GM19463 (cell line): ENCODE data around the gene TMEM181.

ENCODE experiments used
- ATAC-seq: cut with Tn5 transposase; IDR thresholded peaks from one replicate; pipeline ENCODE4 v1.9.1; 2021; ENCODE audit warnings: mild to moderate bottlenecking, moderate library complexity; ENCODE audit not compliant: unreplicated experiment

TMEM181 gene

DNA sequence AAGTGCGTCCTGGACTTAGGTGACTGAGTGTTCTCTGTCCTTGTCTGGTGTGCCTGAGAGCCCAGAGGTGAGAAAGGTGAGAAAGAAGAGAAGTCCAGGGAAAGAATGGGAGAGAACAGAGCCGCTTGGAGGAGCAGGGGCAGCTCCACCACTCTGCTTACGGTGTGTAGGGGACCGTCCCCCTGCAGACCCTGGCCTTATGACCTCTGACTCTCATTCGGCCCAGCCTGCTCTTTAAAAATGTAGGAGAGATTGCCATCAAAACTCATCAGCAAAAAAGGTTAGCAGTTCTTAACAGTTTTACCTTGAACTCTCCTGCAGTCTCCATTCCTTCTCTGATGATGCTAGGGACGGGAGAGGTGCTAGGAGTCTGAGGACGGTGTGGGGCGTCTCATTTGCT is 2.0 kb downstream of the TMEM181 start:
- no peak for ATAC-seq

- ATAC-seq: no peak
Measured at GRCh38 chr6:158564243-158565121, 4.6 kb downstream of the TMEM181 start.

DNA sequence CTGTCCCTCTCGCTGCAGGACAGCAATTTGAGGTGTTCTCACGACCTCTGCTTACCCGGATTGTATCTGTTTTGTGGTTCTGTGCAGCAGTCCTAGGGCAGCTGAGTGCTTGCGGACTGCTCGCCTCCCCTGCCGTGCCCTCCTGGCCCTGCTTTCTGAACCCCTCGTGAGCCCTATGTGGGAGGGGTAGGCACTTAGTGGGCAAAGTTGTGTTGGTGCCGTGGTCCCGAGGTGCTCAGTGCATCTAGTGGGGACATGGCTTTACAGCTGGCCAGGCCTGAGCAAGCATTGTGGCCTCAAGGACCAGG is 5.2 kb downstream of the TMEM181 start:
- no peak for ATAC-seq

DNA sequence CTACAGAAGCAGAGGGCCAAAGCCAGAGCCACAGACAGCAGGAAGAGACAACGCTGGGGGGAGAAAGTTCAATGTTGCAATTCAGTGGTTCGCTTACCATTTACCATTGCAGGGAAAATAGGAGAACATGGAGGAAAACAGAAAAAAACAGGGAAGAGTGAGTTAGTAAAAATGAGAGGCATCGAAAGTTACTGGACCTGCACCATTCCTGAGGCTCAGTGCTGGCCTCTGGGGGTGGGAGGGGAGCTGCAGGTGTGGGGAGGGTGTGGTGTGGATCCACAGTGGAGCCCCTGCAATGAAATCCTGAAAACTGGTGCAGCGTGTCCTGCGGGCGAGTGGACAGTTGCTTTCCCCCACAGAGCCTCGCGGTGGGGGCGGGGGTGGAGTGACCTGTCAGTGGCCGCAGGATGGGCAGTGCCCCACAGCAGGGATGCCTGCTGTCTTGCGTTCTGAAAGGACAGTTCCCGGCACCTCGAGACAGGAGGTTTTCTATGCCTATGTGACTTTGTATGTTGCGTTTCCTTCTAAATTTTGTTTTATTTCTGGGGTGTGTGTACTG is 5.7 kb downstream of the TMEM181 start:
- ATAC-seq: no peak

DNA sequence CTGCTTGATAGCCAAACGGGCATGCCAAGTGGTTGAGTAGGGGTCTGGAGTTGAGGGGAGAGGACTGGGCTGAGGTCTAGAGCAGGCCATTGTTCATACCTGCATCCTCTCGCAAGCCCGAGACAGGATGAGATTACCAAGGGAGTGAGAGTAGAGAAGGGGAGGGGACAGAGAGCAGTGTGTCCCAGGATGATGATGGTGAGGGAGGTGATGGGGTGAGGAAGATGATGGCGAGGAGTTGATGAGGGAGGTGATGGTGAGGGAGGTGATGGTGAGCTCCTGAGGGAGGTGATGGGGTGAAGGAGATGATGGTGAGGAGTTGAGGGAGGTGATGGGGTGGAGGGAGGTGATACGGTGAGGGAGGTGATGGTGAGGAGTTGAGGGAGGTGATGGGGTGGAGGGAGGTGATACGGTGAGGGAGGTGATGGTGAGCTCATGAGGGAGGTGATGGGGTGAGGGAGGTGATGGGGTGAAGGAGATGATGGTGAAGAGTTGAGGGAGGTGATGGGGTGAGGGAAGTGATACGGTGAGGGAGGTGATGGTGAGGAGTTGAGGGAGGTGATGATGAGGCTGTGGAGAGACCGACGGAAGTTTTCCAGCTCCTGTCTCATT is 6.4 kb downstream of the TMEM181 start:
- ATAC-seq: no peak

DNA sequence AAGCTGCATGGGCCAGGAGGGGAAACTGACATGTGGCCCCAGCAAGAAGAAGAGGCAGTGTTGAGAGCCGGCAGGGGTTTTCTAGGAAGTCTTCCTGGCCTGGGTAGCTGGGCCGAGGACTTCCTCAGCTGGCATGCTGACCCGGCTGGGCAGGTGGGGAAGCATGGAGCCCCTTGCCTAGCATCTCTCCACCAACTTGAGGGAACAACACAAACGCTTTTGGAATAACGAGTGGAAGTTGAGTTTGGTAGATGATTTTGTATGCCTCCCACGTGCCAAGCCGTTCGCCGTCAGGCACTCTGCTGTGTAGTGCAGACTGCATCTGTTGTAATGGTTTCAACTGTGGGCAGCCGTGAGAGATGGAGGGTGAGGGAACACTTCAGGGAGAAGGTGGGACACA is 7.3 kb downstream of the TMEM181 start:
- ATAC-seq: no peak

DNA sequence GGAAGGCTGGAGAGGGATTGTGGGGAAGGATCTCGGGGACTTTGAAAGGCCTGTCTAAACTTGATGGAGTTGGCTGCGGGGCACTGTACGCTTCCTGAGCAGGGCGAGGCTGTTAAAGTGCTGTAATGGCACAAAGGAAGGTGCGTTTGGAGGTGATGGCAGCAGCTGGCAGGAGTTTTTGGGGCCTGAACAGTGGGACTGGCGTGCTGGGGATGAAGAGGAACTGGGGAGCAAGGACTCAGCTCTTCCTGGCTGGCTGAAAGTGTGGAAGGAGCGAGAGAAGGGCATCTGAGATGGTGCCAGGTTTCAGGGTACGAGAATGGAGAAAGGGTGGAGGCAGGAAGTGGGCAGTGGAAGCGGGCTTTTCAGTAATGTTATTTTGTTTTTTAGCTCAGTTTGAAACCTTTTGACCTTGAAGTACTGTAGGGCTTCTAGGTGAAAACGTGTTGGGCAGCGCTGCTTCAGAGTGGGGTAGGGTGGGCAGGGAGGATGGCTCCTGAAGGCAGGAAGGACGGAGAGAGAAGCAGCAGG is 8.0 kb downstream of the TMEM181 start:
- no peak for ATAC-seq

GRCh38 chr6:158568549-158568948 is 8.7 kb downstream of the TMEM181 start:
- ATAC-seq: no peak

- ATAC-seq: no peak
Measured at GRCh38 chr6:158569036-158569435, 9.1 kb downstream of the TMEM181 start.

GRCh38 chr6:158570681-158570962 is 10.7 kb downstream of the TMEM181 start:
- ATAC-seq: no peak

DNA sequence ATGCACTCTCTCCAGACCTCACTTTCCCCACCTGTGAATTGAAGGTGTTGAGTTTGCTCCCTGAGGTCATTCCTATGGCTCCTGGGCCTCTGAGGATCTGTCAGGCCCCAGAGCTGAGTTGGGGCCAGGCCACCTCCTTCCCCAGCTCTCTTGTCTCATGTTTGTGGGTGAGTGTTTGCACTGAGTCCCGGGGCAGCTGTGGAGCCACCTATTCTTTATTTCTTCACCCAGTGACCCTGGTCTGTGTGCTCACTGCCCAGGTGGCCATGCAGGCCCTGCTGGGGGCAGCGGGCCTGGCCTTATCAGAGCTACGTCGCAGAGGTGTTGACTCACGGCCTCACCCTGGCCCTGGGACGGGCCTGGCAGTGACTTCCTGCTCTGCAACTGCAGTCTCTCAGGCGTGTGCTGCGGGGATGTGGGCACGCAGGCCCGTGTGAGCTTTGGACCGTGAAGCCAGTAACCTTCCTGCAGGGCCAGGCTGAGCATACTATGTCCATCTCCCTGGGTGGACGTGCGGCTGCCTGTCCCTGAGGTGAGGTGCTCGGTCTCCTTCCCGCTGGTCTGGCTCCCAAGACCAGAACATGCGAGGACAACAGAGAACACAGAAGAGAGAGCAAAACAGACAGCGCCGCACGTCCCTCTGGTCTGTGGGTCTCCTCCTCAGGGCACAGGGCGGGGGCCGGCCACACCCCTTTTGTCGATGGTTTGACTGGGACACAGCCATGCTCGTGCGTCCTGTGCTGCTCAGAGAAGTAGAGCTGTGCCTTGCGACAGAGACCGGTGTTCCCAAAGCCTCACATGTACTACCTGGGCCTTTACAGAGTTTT is 12.1 kb downstream of the TMEM181 start:
- ATAC-seq: no peak

GRCh38 chr6:158572653-158573541 is 13.0 kb downstream of the TMEM181 start:
- no peak for ATAC-seq

- ATAC-seq: no peak
Measured at GRCh38 chr6:158573542-158573931, 13.6 kb downstream of the TMEM181 start.

DNA sequence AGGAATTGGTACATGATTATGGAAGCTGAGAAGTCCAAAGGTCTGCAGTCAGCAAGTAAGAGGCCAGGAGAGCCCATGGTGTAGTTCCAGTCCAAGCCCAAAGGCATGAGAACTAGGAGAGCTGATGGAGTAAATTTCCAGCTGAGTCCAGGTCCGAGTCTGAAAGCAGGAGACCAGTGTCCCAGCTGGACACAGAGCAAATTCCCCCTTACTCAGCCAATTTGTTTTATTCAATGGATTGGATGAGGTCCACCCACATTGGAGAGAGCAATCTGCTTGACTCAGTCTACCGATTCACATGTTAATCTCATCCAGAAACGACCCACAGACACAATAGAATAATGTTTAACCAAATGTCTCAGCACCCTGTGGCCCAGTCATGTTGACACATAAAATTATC is 14.9 kb downstream of the TMEM181 start:
- ATAC-seq: no peak

- no peak for ATAC-seq
Measured at GRCh38 chr6:158575550-158575949, 15.7 kb downstream of the TMEM181 start.

- ATAC-seq: no peak
Measured at GRCh38 chr6:158584236-158584651, 24.4 kb downstream of the TMEM181 start.

GRCh38 chr6:158586652-158587051 is 26.8 kb downstream of the TMEM181 start:
- ATAC-seq: no peak

- no peak for ATAC-seq
Measured at GRCh38 chr6:158589366-158589765, 29.5 kb downstream of the TMEM181 start.

GRCh38 chr6:158591134-158591809 is 31.4 kb downstream of the TMEM181 start:
- ATAC-seq: no peak

DNA sequence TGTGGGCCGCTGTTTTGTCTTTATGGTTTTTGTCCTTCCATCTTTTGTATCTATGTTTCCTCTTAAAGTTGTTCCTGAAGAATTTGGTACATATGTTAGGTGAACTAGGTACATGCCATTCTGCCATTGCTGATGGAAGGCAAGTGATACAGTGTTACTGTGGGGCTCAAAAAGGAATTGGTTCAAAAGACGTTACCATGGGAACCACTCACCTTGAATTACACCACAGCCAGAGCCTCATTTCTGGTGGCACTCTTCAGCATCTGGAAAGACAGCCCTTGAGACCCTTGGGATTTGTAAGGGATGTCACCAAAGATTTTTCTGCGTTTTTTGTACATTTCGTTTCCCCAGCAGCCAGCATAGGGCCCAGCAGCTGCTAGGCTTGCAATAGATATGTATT is 31.9 kb downstream of the TMEM181 start:
- ATAC-seq: no peak
